Uterus (tissue), 4 donors: ENCODE results near the gene BRF1. TPM values are rescaled to one million over a fixed set of nuclear protein-coding genes. Genes with fewer than 3 reads are reported as not detected.

ENCODE experiments used
- DNase-seq, 2 donors: peaks; one replicate each; pipeline ENCODE4 v3.0.0-alpha.2; 2019 to 2020
- H3K27ac ChIP-seq, 2 donors: fragments of 200-600 bp; sonication (generic); 1 replicate in 1 of 2; 2 replicates in 1 of 2; pipeline ENCODE4 v1.5.1; 2016 to 2018
- H3K27me3 ChIP-seq, 2 donors: fragments of 200-600 bp; sonication (generic); one replicate each; pipeline ENCODE4 v1.5.1; 2018 to 2019; ENCODE audit warnings: control low read depth in 1 of 2
- H3K36me3 ChIP-seq, 2 donors: fragments of 200-600 bp; sonication (generic); one replicate each; pipeline ENCODE4 v1.5.1; 2019; ENCODE audit warnings: control low read depth in 1 of 2
- H3K4me1 ChIP-seq, 2 donors: fragments of 200-600 bp; sonication (generic); one replicate each; pipeline ENCODE4 v1.5.1; 2018 to 2019; ENCODE audit warnings: control low read depth in 1 of 2
- H3K4me3 ChIP-seq, 2 donors: fragments of 200-600 bp; sonication (generic); 1 replicate in 1 of 2; 2 replicates in 1 of 2; pipeline ENCODE4 v1.5.1; 2018 to 2019; ENCODE audit warnings: mild to moderate bottlenecking in 1 of 2
- H3K9me3 ChIP-seq, 2 donors: fragments of 200-600 bp; sonication (generic); one replicate each; pipeline ENCODE4 v1.5.1; 2019; ENCODE audit warnings: control low read depth in 1 of 2
- CTCF ChIP-seq, 4 experiments: fragments of 200-600 bp in 2 of 4; fragments of 450-650 bp in 2 of 4; sonication (generic) in 2 of 4; IDR thresholded peaks; one replicate each; pipeline ENCODE4 v1.5.1; 2016 to 2019; ENCODE audit warnings: antibody characterized with exemption in 4 of 4, mild to moderate bottlenecking in 2 of 4, moderate library complexity in 1 of 4
- POLR2A ChIP-seq, 2 donors: fragments of 450-650 bp; IDR thresholded peaks; one replicate each; pipeline ENCODE4 v1.6.1; 2016; ENCODE audit warnings: antibody characterized with exemption in 2 of 2, mild to moderate bottlenecking in 1 of 2, moderate library complexity in 1 of 2
- intact Hi-C: fragments of 100-400 bp; cut with DNase I; formaldehyde crosslinking; loops from one replicate; pipeline ENCODE4 v1.15.1; 2023; ENCODE audit warnings: low total_unique reads
- total RNA-seq, 4 donors: library from RNA; depleted of rRNA in 3 of 4; stranded (reverse); fragments of >200 nt in 3 of 4; gene quantifications; one replicate each; pipeline versions ENCODE4 v1.1.0 to v1.2.4, GENCODE V29; 2014 to 2023
- donor health status: DM: yes; HTN: yes; CAD: no.

Gene BRF1
- total RNA-seq, 4 donors from 2014 or later = 9.7 to 77.7 (median 61.3) TPM

GRCh38 chr14:105193916-105194782 lies 106.7 kb downstream of the BRF1 start:
- H3K4me1 ChIP-seq = no peaks in the 10 kb centered on the region
- no peaks in the 10 kb centered on the region for H3K36me3 ChIP-seq
- DNase-seq = no peak
- H3K9me3 ChIP-seq = no peaks in the 10 kb centered on the region
- intact Hi-C loops = no loop called here
- H3K4me3 ChIP-seq = no peak overlapping the region
- peak overlapping the region; percentile 51 to 54 for H3K27ac ChIP-seq
- peaks cover 0 to 15% of the 10 kb centered on the region in 2 donors for H3K27me3 ChIP-seq
- TF ChIP-seq CTCF (IDR thresholded peaks at IDR 0.05) (no peak), POLR2A (IDR thresholded peaks at IDR 0.05) (no peak)

GRCh38 chr14:105192866-105193731 lies 107.7 kb downstream of the BRF1 start:
- peaks cover 0 to 14% of the 10 kb centered on the region in 2 donors for H3K27me3 ChIP-seq
- intact Hi-C loops = no loop called here
- H3K4me1 ChIP-seq = no peaks in the 10 kb centered on the region
- no peaks in the 10 kb centered on the region for H3K36me3 ChIP-seq
- H3K4me3 ChIP-seq = no peak overlapping the region
- TF ChIP-seq CTCF (IDR thresholded peaks at IDR 0.05) (no peak), POLR2A (IDR thresholded peaks at IDR 0.05) (no peak)
- DNase-seq = no peak
- H3K9me3 ChIP-seq = no peaks in the 10 kb centered on the region
- peak overlapping the region; percentile 51 to 54 for H3K27ac ChIP-seq

GRCh38 chr14:105187935-105188524 lies 112.8 kb downstream of the BRF1 start:
- DNase-seq = no peak
- Histone ChIP-seq H3K36me3 (no peaks in the 10 kb centered on the region), H3K9me3 (no peaks in the 10 kb centered on the region), H3K4me3 (no peak overlapping the region), H3K4me1 (no peaks in the 10 kb centered on the region), H3K27me3 (no peaks in the 10 kb centered on the region), H3K27ac (no peak overlapping the region)
- intact Hi-C loops = no loop called here
- no peak for TF ChIP-seq CTCF (IDR thresholded peaks at IDR 0.05)
- TF ChIP-seq POLR2A (IDR thresholded peaks at IDR 0.05) = no peak

GRCh38 chr14:105187116-105187515 lies 113.7 kb downstream of the BRF1 start:
- Histone ChIP-seq H3K4me3 (no peak overlapping the region), H3K4me1 (no peaks in the 10 kb centered on the region), H3K36me3 (no peaks in the 10 kb centered on the region), H3K27me3 (no peaks in the 10 kb centered on the region), H3K9me3 (no peaks in the 10 kb centered on the region), H3K27ac (no peak overlapping the region)
- no peak for DNase-seq
- intact Hi-C loops = no loop called here
- no peak for TF ChIP-seq CTCF (IDR thresholded peaks at IDR 0.05)
- no peak for TF ChIP-seq POLR2A (IDR thresholded peaks at IDR 0.05)
